HG02870 (cell line): Measurements from ENCODE around the gene OTUD3.
"Not testable (repeated sequence)": the region's sequence is repeated elsewhere in the genome, so short reads cannot be mapped to it uniquely, and the experiment has no call there.

ENCODE experiments used
- ATAC-seq: cut with Tn5 transposase; IDR thresholded peaks from one replicate; pipeline ENCODE4 v1.9.1; 2021; ENCODE audit warnings: mild to moderate bottlenecking, moderate library complexity; ENCODE audit not compliant: unreplicated experiment

Gene OTUD3

GRCh38 chr1:19868575-19868974 lies 13.6 kb upstream of the OTUD3 start:
- not testable (repeated sequence) for ATAC-seq

- ATAC-seq = not testable (repeated sequence)
Measured at GRCh38 chr1:19869453-19869852, 12.7 kb upstream of the OTUD3 start.

DNA sequence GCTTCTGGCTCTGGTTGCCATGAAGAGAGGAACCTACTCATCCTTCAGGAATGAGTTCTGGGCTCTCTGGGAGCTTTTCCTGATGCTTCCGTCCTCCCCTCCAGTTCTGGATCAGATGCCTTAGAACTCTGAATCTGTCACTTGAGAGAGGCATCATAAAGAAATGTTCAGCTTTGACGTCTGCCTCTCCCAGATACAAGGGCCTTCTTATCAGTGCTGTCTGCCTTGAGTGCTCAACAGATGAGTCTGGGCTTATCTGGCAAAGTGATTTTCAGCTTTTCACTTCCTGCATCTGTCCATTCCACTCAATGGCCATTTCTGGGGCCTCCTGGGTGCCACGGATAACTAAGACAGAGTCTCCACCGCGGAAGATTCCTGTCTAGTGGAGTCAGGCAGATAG lies 12.3 kb upstream of the OTUD3 start:
- ATAC-seq = no peak

GRCh38 chr1:19872190-19872589 lies 10.0 kb upstream of the OTUD3 start:
- ATAC-seq = no peak

- ATAC-seq = no peak
Measured at GRCh38 chr1:19877181-19877750, 4.9 kb upstream of the OTUD3 start.

GRCh38 chr1:19877821-19878636 lies 4.2 kb upstream of the OTUD3 start:
- no peak for ATAC-seq

- no peak for ATAC-seq
Measured at GRCh38 chr1:19878637-19878985, 3.6 kb upstream of the OTUD3 start.

DNA sequence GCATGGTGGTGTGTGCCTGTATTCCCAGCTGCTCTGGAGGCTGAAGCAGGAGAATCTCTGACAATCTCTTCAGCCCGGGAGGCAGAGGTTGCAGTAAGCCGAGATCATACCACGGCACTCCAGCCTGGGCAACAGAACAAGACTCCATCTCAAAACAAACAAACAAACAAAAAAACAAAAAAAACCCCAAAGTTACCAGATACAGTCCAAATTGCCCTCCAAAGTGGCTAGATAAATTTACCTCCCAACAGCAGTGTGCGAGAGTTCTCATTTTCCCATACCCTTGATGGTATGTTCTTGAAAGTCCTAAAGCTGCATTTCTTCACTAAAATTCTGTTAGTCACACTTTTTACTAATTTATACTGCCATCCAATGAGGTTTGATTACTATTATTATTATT lies 3.0 kb upstream of the OTUD3 start:
- ATAC-seq = no peak

- ATAC-seq = no peak
Measured at GRCh38 chr1:19879661-19880060, 2.5 kb upstream of the OTUD3 start.

GRCh38 chr1:19880841-19881240 lies 1.4 kb upstream of the OTUD3 start:
- ATAC-seq = not testable (repeated sequence)

GRCh38 chr1:19884312-19884711 lies 2.1 kb downstream of the OTUD3 start:
- no peak for ATAC-seq

DNA sequence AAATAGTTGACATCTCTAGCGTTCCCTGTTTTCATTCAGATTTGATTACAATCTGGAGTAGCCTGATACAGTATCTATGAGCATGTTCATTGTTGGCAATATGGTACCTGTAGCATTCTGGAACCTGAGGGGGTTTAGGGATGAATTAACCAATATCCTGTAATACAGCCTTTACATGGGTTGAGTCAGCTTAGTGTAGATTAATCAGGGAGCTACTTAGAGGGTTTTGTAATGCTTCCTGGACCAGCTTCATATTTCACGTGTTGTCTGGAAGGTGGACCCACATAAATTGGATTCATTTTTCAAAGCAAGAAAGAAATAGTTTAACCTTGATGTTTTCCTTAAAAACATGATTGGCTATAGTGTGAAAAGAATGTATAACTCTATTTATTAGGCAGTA lies 3.6 kb downstream of the OTUD3 start:
- no peak for ATAC-seq

DNA sequence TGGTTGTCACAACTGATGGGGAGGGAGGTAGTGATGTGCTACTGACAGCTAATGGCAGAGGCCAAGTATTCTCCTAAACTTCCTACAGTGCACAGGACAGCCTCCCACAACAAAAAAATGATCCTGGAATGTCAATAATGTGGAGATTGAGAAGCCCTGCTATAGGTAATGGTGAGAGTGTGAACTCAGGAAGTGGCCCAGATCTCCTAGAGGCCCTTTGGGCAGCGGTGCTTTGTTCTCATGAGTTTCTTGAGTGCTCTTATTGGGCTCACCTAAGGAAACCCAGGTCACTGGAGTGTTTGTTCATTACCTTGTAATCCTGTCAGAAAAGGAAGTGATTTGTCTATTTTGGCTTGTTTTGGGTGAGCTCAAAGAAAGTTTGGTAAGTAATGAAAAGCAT lies 5.9 kb downstream of the OTUD3 start:
- no peak for ATAC-seq

DNA sequence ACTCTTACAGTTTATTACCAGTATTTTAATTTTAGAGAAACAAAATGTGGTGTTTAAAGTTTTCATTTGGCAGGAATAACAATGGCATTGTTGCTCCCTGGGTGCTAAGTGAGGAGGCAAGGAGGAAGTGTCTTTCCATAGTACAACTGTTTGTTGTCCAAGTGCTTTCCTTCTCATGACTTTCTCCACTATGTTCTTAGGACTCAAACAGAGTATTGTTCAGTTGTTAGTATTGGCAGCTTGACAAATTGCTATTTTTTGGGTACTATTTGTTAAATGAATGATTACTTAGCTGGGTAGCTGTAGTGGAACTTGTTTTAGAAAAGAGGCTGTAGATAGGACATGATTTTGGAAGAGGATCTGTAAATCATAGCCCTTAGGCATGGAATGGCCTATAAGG lies 7.5 kb downstream of the OTUD3 start:
- ATAC-seq = no peak

DNA sequence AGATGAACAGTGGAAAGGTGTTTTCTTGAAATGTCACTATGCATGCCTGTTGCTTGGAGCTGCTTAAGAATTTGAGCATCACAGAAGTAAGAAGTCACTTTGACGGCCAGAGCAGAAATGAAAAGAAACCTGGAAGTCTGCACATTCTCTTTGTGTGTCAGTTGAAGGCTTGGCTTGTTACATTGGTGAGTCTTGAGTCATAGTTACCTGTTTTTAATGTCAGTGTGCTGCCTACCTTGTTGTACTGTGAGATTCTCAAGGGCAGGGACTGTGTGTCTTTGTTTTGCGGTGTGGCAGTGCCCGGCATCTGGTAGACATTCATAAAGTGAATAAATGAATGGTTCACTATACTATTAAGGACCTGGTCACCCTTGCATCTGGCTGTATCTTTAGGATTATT lies 9.9 kb downstream of the OTUD3 start:
- no peak for ATAC-seq

GRCh38 chr1:19892628-19893168 lies 10.5 kb downstream of the OTUD3 start:
- no peak for ATAC-seq

- no peak for ATAC-seq
Measured at GRCh38 chr1:19893687-19894086, 11.5 kb downstream of the OTUD3 start.

DNA sequence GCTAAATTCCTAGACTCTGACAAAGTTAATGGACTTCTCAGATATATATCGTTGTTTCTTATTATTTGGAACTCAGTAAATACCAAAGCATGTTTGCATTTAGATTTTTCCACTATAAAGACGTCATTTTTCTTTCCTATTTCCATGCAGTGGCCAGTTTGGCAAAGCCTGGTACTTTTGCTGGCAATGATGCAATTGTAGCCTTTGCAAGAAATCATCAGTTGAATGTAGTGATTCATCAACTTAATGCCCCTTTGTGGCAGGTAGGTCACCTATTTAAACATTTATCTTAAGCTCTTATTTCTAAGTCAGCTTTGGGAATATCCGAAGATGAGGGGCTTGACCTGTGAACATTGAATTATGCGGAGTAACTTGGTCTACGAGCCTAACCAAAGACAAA lies 12.0 kb downstream of the OTUD3 start:
- no peak for ATAC-seq

- no peak for ATAC-seq
Measured at GRCh38 chr1:19901653-19902052, 19.5 kb downstream of the OTUD3 start.

DNA sequence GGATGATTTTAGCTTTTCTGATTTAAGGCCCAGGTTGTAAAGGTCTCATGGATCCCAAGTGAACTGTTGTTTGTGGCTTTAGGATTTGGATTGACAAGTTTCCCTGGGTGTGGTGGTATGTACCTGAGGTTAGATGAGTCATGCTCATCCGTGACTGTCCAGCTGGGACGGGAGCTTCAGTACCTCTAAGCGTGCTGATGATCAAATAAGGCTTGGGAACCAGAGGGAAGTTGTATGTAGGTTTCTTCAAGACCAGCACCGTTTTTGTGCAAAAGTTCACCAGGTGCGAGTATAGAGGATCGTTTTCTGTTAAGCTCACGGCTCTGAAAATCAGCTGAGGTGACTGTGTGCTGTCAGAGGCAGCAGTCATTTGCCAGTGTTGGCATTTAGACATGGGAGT lies 21.4 kb downstream of the OTUD3 start:
- ATAC-seq = no peak

- ATAC-seq = no peak
Measured at GRCh38 chr1:19907456-19907855, 25.3 kb downstream of the OTUD3 start.

GRCh38 chr1:19909392-19909791 lies 27.2 kb downstream of the OTUD3 start:
- ATAC-seq = no peak

GRCh38 chr1:19909971-19910370 lies 27.8 kb downstream of the OTUD3 start:
- no peak for ATAC-seq
